ENCODE measurements around the gene PDE4D.
"Not testable (repeated sequence)": the region's sequence is repeated elsewhere in the genome, so short reads cannot be mapped to it uniquely, and the experiment has no call there.

The PDE4D gene

DNA sequence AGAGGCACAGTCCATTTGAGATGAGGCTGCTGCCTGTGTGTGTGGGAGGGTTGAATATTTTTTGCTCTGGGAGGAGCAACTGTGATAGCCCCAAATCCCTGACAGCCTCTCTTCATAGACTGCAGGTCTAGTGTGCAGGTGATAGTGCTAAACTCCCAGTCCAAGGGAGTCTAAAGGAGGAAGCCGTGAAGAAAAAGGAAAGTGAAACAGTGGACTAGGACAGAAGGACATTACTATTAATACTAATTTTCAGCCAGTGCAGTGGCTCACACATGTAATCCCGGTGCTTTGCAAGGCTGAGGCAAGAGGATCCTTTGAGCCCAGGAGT lies 295.0 kb downstream of the PDE4D start:
- TF ChIP-seq, protein P1, sequence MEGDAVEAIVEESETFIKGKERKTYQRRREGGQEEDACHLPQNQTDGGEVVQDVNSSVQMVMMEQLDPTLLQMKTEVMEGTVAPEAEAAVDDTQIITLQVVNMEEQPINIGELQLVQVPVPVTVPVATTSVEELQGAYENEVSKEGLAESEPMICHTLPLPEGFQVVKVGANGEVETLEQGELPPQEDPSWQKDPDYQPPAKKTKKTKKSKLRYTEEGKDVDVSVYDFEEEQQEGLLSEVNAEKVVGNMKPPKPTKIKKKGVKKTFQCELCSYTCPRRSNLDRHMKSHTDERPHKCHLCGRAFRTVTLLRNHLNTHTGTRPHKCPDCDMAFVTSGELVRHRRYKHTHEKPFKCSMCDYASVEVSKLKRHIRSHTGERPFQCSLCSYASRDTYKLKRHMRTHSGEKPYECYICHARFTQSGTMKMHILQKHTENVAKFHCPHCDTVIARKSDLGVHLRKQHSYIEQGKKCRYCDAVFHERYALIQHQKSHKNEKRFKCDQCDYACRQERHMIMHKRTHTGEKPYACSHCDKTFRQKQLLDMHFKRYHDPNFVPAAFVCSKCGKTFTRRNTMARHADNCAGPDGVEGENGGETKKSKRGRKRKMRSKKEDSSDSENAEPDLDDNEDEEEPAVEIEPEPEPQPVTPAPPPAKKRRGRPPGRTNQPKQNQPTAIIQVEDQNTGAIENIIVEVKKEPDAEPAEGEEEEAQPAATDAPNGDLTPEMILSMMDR (IDR thresholded peaks at IDR 0.05; ENCODE audit: extremely low read depth, missing control alignments), result no peak
- peak; percentile 8 for DNase-seq (ENCODE audit: low spot score)

DNA sequence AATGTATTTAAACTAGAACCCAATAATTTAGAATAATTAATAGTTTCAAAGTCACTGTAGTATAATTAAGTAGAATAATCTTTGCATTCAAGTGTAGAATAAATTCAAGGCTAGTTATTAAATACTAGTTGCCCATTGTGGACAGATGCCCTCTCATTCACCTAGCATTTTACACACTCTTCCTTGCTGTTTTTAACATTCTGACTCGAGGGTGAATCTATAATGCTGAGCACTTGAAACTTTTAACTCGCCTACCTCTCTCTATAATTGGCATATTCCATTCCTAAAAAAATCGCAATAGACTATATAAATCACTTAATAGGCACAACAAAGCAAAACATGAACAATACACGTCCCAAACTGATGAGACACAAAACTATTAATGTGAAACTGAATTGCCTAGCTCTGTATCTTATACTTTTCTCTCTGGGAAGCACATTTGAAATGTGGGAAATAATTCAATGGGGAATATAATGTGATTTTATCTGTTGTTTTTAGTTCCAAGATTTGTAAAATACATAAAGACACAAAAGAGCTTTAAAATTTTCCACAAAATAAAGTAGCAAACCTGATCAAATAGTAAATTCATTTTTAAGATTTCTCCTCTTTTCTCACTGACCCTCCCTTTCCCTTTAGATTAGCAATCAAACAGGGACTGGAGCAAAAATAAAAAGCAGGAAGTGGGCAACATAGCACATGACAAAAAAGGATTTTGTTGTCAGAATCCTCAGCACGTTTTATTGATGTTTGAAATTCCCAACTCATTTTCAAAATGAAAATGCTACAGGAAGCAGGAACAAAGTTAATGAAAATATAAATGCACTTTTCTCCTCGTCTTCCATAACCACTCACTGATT lies 295.6 kb downstream of the PDE4D start:
- TF ChIP-seq, protein P1 (IDR thresholded peaks at IDR 0.05; ENCODE audit: extremely low read depth, missing control alignments), result no peak
- no peak for DNase-seq (ENCODE audit: low spot score)

DNA sequence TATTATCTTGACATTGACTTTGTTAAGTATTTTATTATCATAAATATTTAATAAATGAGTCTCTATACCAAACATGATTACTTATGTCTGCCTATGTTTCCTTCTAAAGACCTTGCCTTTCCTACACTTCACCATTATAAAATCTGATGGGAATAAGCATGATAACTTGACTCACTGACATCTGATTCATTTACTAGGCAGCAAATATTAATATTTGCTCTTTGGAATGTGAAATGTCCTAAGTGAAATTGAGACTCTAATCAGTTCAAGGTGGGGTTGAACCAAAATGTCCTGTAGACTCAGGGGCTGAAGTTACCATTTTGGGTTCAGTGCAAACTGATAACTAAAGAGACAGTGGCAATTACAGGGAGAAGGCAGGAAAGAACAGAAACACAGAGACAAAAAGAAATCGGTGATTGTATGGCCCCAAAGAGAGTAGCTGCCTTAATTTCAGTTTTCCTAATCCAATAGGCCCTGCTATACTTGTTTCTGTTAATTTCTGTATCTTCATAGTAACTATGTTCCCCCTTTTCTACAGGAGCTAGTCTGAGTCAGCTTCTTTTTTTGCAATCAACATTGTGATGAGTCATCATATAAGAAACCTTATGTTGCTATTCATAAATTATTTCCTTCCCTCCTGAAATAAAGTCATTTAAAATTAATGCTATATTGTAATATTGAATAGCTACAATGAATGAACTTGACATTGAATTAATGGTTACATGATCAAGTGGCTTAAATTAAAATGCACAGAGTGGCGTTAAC lies 296.8 kb downstream of the PDE4D start:
- DNase-seq (ENCODE audit: low spot score), result no peak
- TF ChIP-seq, protein P1 (IDR thresholded peaks at IDR 0.05; ENCODE audit: extremely low read depth, missing control alignments), result no peak

DNA sequence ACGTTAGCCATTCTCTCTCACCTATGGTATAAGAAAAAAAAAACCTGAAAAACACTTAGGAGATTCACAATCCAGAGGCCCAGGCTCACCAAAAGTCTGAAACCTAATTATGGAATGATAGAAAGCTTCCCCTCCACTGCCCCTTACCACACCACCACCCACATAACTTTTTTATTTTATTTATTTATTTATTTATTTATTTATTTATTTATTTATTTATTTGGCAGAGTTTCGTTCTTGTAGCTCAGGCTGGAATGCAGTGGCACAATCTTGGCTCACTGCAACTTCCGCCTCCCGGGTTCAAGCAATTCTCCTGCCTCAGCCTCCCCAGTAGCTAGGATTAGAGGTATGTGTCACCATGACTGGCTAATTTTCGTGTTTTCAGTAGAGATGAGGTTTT lies 299.4 kb downstream of the PDE4D start:
- DNase-seq (ENCODE audit: low spot score), result not testable (repeated sequence)

DNA sequence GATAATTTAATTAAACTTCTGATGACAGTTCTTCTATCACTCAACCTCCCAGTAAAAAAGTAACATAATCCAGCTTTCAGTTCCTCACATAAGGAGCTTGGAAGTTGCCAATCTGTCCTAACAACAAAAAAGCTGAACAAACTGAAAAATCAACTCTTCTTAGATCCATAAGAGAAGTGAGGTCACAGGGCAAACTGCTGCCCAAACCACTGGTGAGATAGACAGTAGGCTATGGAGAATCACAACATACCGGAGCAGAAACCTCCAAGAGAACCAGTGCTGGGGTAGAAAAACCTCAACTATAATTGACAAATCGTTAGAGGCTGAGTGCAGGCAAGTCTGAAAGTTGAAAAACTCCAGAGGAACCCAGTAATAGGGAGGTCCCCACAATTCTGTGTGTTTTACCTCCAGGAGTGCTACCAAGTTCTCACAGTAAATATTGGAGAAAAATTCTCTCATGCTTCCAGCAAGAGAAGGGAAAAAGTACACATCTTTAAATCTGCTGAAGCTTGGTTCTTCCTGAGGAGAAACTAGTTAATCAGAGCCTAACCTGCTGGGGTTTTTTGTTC lies 300.0 kb downstream of the PDE4D start:
- no peak for DNase-seq (ENCODE audit: low spot score)
- TF ChIP-seq, protein P1 (IDR thresholded peaks at IDR 0.05; ENCODE audit: extremely low read depth, missing control alignments), result no peak

DNA sequence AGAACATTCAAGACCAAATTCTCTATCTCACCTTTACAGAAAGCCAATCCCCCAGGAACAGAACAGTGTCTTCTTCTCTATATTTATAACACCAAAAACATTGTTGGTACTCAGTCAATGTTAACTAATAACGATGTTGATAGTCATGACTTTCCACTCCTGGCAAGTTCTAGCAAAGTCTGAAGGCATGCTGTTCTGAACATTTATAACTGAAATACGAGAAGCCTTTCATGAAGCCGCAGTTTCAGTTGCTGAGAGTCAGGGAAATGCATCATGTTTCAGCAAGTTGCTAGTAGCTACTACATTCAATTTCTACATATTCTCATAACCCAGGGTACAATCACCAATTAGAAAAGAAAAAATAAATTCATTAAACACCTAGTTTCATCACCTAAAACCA lies 301.4 kb downstream of the PDE4D start:
- DNase-seq (ENCODE audit: low spot score), result no peak
- TF ChIP-seq, protein P1 (IDR thresholded peaks at IDR 0.05; ENCODE audit: extremely low read depth, missing control alignments), result no peak

DNA sequence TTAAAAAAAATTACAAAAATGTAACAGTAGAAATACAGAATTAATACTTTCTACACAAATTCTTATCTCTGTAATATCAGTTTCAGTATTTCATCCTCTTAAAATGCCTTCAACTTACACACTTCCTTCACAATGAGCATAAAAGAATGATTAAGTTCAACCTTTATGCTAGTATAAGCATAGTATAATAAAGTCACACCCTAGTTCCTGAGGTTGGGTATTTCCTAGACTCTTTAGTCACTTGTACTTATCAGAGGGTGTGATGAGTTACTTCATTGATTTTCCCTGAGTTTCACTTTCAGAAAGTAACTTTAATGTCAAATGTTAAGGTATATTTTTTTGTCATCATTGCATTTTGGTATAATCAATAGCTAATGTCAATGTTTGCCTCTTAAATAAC lies 302.4 kb downstream of the PDE4D start:
- TF ChIP-seq, protein P1 (IDR thresholded peaks at IDR 0.05; ENCODE audit: extremely low read depth, missing control alignments), result no peak
- peak; percentile 11 for DNase-seq (ENCODE audit: low spot score)

All from GM20000 (cell line).